WTC11 (cell line): ENCODE measurements around the gene MICAL2. TPM values are rescaled to one million over a fixed set of nuclear protein-coding genes. Genes with fewer than 3 reads are reported as not detected.

Source experiments
- ATAC-seq: fragments of 200-7000 bp; cut with Tn5 transposase; 2 replicates; pipeline ENCODE4 v1.10.0; 2021; ENCODE audit warnings: mild to moderate bottlenecking, moderate library complexity
- CTCF ChIA-PET: fragments of 300-600 bp; sonication (Branson Sonifier 250); formaldehyde crosslinking; loops from one replicate; lab custom pipeline; 2021; ENCODE audit warnings: antibody characterized with exemption; lab: Charles Lee
- POLR2A ChIA-PET: fragments of 350-600 bp; sonication (Branson Sonifier 250); formaldehyde crosslinking; loops from one replicate; lab custom pipeline; 2021; ENCODE audit warnings: antibody characterized with exemption; lab: Charles Lee
- DNase-seq: peaks from one replicate; pipeline ENCODE4 v3.0.0; 2021; ENCODE audit warnings: low spot score
- H3K27ac Mint-ChIP-seq: 2 replicates; pipeline ENCODE4 v1.8.0; 2021; ENCODE audit warnings: mixed read lengths
- H3K27me3 Mint-ChIP-seq: 2 replicates; pipeline ENCODE4 v1.8.0; 2021; ENCODE audit warnings: low read depth, mild to moderate bottlenecking, moderate library complexity, mixed read lengths
- H3K36me3 Mint-ChIP-seq: 2 replicates; pipeline ENCODE4 v1.8.0; 2021; ENCODE audit warnings: mixed read lengths
- H3K4me1 Mint-ChIP-seq: 2 replicates; pipeline ENCODE4 v1.8.0; 2022; ENCODE audit warnings: mixed read lengths
- H3K4me3 Mint-ChIP-seq: 2 replicates; pipeline ENCODE4 v1.8.0; 2021; ENCODE audit warnings: mild to moderate bottlenecking, moderate library complexity, mixed read lengths
- H3K9me3 Mint-ChIP-seq: 2 replicates; pipeline ENCODE4 v1.8.0; 2021; ENCODE audit warnings: mixed read lengths
- CREM ChIP-seq: sonication (generic); formaldehyde crosslinking; IDR thresholded peaks from 2 replicates; pipeline ENCODE4 v1.8.1; 2022; ENCODE audit warnings: mild to moderate bottlenecking, missing genetic modification reagents, moderate library complexity
- EMX1 ChIP-seq: fragments of 250-450 bp; sonication (Bioruptor Pico); IDR thresholded peaks from 2 replicates; pipeline ENCODE4 v1.8.0; 2021; ENCODE audit warnings: mild to moderate bottlenecking
- FOXP1 ChIP-seq: sonication (generic); formaldehyde crosslinking; IDR thresholded peaks from 2 replicates; pipeline ENCODE4 v1.8.0; 2022; ENCODE audit warnings: missing genetic modification reagents, mild to moderate bottlenecking, moderate library complexity, borderline replicate concordance
- GTF2I ChIP-seq: fragments of 250-450 bp; sonication (Bioruptor Pico); conservative IDR thresholded peaks from 2 replicates; pipeline ENCODE4 v1.4.0; 2021; ENCODE audit warnings: mild to moderate bottlenecking
- JAZF1 ChIP-seq: fragments of 250-450 bp; sonication (Bioruptor Pico); IDR thresholded peaks from 2 replicates; pipeline ENCODE4 v1.9.0; 2021; ENCODE audit warnings: moderate library complexity, mild to moderate bottlenecking, inconsistent platforms
- KAT7 ChIP-seq: sonication (generic); formaldehyde crosslinking; IDR thresholded peaks from 2 replicates; pipeline ENCODE4 v1.8.1; 2023; ENCODE audit warnings: missing genetic modification reagents, mild to moderate bottlenecking, borderline replicate concordance
- NFYB ChIP-seq: sonication (generic); formaldehyde crosslinking; conservative IDR thresholded peaks from 2 replicates; pipeline ENCODE4 v1.8.0; 2022; ENCODE audit warnings: low read depth, missing genetic modification reagents
- NR1H2 ChIP-seq: sonication (generic); formaldehyde crosslinking; IDR thresholded peaks from 2 replicates; pipeline ENCODE4 v1.9.0; 2021; ENCODE audit warnings: mild to moderate bottlenecking, moderate library complexity, missing genetic modification reagents
- SOX15 ChIP-seq: fragments of 250-450 bp; sonication (Bioruptor Pico); IDR thresholded peaks from 2 replicates; pipeline ENCODE4 v1.9.0; 2021; ENCODE audit warnings: mild to moderate bottlenecking
- ZNF423 ChIP-seq: fragments of 250-450 bp; sonication (Bioruptor Pico); IDR thresholded peaks from 2 replicates; pipeline ENCODE4 v2.1.2; 2022; ENCODE audit warnings: mild to moderate bottlenecking, moderate library complexity
- total RNA-seq: library from RNA; stranded (reverse); gene quantifications from 3 replicates; pipeline ENCODE4 v1.2.3, GENCODE V29; 2021
- TF ChIP-seq, protein P1 (sequence below): fragments of 250-450 bp; sonication (Bioruptor Pico); conservative IDR thresholded peaks from 2 replicates; pipeline ENCODE4 v1.9.0; 2021; ENCODE audit warnings: mild to moderate bottlenecking
- TF ChIP-seq, protein P2 (sequence below): sonication (generic); formaldehyde crosslinking; IDR thresholded peaks from 2 replicates; pipeline ENCODE4 v1.8.1; 2022; ENCODE audit warnings: low read depth, mild to moderate bottlenecking, moderate library complexity, missing genetic modification reagents, borderline replicate concordance
- TF ChIP-seq, protein P3 (sequence below): sonication (generic); formaldehyde crosslinking; IDR thresholded peaks from 2 replicates; pipeline ENCODE4 v1.8.0; 2022; ENCODE audit warnings: mild to moderate bottlenecking, missing genetic modification reagents
- TF ChIP-seq, protein P4 (sequence below): sonication (generic); formaldehyde crosslinking; IDR thresholded peaks from 2 replicates; pipeline ENCODE4 v1.8.1; 2023; ENCODE audit warnings: mild to moderate bottlenecking, missing genetic modification reagents, moderate library complexity
- TF ChIP-seq, protein P5 (sequence below): fragments of 250-450 bp; sonication (Bioruptor Pico); IDR thresholded peaks from 2 replicates; pipeline ENCODE4 v1.9.0; 2021; ENCODE audit warnings: moderate library complexity, mild to moderate bottlenecking, inconsistent platforms, borderline replicate concordance
- TF ChIP-seq, protein P6 (sequence below): sonication (generic); formaldehyde crosslinking; IDR thresholded peaks from 2 replicates; pipeline ENCODE4 v1.8.0; 2022; ENCODE audit warnings: missing genetic modification reagents

MICAL2 gene
- total RNA-seq, 1 experiment from 2014 or later, result 3.1 TPM

DNA sequence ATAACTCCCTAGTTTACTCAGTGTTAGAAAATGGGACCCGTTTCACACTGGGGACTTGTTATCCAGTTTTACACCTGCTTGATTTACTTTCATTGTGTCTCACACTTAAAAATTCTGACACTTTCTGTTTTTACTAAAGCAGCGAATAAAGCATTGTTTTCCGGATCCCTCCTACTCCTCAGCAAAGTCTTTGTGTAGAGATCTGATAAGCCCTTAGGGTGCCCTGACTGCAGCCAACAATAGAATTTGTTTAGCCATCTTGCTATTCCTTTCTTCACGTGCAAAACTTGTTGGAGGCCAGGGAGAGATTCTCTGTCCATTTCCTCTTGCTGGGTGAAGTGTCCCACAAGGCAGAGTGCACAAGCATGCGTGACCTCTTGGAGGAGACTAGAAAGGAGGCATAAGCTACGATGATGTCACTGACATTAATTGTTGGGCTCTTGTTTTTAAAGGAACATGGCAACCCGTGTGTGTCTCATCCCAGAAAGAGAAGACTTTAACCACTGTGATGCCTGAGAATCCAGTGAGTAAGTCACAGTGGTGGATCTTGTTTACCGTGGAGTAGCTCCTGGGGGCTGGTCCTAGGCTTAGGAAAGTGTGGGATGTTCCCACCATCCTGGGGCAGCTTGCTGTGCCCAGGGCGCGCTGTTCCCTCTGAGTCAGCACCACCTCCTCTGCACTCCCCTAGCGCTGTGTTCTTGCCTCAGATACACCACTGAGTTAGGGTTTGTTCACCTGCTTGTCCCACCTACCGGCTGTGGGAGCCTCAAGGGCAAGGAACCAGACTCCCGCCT lies 27.7 kb downstream of the MICAL2 start (continued):
- TF ChIP-seq, protein P1, sequence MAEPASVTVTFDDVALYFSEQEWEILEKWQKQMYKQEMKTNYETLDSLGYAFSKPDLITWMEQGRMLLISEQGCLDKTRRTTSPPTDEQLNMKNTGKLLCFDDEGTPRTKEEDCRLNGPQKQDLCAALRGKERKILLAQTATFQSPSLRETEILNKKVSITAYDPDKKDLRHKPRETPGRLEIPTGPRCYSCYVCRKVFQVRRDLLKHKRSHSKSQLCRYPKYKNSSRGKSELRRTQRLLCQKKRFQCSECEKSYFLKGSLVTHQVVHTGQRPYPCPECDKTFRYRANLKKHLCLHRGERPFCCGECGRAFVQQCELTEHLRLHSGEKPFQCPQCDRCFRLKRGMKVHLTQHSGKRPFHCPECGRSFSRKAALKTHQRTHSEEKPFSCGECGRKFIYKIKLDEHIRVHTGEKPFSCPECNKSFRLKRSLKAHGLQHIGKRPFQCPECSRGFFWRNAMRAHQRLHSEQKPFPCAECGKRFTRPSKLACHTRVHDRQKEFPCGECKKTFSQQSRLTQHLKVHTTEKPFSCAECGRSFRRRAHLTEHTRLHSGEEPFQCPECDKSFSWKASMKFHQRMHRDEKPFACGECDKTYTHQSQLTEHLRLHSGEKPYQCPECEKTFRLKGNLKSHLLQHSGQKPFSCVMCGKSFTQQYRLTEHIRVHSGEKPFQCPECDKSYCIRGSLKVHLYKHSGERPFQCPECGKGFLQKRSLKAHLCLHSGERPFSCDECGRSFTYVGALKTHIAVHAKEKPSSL, result no peak
- TF ChIP-seq, protein P2, sequence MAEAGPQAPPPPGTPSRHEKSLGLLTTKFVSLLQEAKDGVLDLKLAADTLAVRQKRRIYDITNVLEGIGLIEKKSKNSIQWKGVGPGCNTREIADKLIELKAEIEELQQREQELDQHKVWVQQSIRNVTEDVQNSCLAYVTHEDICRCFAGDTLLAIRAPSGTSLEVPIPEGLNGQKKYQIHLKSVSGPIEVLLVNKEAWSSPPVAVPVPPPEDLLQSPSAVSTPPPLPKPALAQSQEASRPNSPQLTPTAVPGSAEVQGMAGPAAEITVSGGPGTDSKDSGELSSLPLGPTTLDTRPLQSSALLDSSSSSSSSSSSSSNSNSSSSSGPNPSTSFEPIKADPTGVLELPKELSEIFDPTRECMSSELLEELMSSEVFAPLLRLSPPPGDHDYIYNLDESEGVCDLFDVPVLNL (CRISPR knock-in tag), result no peak
- TF ChIP-seq EMX1 (CRISPR knock-in tag) (no peak), KAT7 (CRISPR knock-in tag) (no peak), ZNF423 (CRISPR knock-in tag) (no peak)
- TF ChIP-seq, protein P3, sequence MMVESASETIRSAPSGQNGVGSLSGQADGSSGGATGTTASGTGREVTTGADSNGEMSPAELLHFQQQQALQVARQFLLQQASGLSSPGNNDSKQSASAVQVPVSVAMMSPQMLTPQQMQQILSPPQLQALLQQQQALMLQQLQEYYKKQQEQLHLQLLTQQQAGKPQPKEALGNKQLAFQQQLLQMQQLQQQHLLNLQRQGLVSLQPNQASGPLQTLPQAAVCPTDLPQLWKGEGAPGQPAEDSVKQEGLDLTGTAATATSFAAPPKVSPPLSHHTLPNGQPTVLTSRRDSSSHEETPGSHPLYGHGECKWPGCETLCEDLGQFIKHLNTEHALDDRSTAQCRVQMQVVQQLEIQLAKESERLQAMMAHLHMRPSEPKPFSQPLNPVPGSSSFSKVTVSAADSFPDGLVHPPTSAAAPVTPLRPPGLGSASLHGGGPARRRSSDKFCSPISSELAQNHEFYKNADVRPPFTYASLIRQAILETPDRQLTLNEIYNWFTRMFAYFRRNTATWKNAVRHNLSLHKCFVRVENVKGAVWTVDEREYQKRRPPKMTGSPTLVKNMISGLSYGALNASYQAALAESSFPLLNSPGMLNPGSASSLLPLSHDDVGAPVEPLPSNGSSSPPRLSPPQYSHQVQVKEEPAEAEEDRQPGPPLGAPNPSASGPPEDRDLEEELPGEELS (CRISPR knock-in tag), result no peak

DNA sequence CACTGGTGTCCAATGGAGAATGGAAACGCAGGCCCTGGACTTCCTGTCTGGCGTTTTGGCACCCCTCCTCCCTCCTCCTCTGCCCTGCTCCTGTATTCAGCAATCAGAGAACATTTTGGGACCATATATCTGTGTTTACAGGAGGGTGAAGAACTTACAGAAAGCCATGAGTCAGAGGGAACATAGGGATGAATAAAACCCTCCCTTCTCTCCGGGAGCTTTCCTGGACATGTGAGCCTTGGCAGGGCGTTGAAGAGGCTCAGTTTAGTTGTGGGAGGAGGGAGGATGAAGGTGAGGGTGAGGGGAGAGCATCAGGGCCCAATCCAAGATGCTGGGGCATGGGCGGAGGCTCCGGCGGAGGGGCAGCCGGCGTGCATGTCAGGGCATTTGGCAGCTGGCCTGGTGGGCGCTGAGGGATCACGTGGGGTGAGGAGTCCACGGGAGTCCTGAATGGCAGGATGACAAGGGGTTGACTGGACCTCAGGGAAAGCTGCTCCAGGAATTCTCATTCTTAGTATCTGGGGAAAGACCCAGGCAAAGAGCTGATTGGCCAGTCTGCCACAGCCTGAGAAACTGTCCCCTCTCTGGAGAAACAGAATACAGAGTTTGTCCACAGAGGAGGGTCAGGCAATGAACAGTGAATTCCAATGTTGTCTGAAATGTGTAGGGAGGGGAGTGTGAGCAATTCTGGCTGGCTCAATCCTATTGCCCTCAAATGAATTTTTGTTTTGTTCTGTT lies 28.9 kb downstream of the MICAL2 start:
- CTCF ChIA-PET, result no interaction called here
- Mint-ChIP-seq H3K9me3 (no peaks in the 10 kb centered on the region), H3K27ac (no peak overlapping the region), H3K4me1 (peaks cover 5% of the 10 kb centered on the region), H3K4me3 (no peak overlapping the region), H3K27me3 (no peaks in the 10 kb centered on the region), H3K36me3 (no peaks in the 10 kb centered on the region)
- no peak for ATAC-seq
- TF ChIP-seq GTF2I (CRISPR knock-in tag) (no peak), NFYB (CRISPR knock-in tag) (no peak), FOXP1 (CRISPR knock-in tag) (no peak), JAZF1 (CRISPR knock-in tag) (no peak), NR1H2 (CRISPR knock-in tag) (no peak), CREM (CRISPR knock-in tag) (no peak), SOX15 (CRISPR knock-in tag) (no peak)
- TF ChIP-seq, protein P4, sequence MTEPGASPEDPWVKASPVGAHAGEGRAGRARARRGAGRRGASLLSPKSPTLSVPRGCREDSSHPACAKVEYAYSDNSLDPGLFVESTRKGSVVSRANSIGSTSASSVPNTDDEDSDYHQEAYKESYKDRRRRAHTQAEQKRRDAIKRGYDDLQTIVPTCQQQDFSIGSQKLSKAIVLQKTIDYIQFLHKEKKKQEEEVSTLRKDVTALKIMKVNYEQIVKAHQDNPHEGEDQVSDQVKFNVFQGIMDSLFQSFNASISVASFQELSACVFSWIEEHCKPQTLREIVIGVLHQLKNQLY (CRISPR knock-in tag), result no peak
- TF ChIP-seq, protein P5, sequence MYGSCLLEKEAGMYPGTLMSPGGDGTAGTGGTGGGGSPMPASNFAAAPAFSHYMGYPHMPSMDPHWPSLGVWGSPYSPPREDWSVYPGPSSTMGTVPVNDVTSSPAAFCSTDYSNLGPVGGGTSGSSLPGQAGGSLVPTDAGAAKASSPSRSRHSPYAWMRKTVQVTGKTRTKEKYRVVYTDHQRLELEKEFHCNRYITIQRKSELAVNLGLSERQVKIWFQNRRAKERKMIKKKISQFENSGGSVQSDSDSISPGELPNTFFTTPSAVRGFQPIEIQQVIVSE (CRISPR knock-in tag), result no peak
- TF ChIP-seq, protein P6, sequence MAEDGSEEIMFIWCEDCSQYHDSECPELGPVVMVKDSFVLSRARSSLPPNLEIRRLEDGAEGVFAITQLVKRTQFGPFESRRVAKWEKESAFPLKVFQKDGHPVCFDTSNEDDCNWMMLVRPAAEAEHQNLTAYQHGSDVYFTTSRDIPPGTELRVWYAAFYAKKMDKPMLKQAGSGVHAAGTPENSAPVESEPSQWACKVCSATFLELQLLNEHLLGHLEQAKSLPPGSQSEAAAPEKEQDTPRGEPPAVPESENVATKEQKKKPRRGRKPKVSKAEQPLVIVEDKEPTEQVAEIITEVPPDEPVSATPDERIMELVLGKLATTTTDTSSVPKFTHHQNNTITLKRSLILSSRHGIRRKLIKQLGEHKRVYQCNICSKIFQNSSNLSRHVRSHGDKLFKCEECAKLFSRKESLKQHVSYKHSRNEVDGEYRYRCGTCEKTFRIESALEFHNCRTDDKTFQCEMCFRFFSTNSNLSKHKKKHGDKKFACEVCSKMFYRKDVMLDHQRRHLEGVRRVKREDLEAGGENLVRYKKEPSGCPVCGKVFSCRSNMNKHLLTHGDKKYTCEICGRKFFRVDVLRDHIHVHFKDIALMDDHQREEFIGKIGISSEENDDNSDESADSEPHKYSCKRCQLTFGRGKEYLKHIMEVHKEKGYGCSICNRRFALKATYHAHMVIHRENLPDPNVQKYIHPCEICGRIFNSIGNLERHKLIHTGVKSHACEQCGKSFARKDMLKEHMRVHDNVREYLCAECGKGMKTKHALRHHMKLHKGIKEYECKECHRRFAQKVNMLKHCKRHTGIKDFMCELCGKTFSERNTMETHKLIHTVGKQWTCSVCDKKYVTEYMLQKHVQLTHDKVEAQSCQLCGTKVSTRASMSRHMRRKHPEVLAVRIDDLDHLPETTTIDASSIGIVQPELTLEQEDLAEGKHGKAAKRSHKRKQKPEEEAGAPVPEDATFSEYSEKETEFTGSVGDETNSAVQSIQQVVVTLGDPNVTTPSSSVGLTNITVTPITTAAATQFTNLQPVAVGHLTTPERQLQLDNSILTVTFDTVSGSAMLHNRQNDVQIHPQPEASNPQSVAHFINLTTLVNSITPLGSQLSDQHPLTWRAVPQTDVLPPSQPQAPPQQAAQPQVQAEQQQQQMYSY (CRISPR knock-in tag), result no peak
- TF ChIP-seq, protein P2 (CRISPR knock-in tag), result no peak
- DNase-seq, result no peak
- POLR2A ChIA-PET, result no interaction called here
